HCT116 (cell line): ENCODE data around the gene BRINP2. TPM values are rescaled to one million over a fixed set of nuclear protein-coding genes. Genes with fewer than 3 reads are reported as not detected.

ENCODE experiments used
- ATAC-seq: fragments of 200-7000 bp; cut with Tn5 transposase; 2 replicates; pipeline ENCODE4 v1.9.1; 2020; ENCODE audit warnings: mild to moderate bottlenecking, moderate library complexity
- BruUV-seq: library from RNA; stranded (reverse); fragments of 400-500 nt; replicated peaks from 2 replicates; lab custom pipeline; 2021; lab: Mats Ljungman, UMichigan
- CTCF ChIA-PET: fragments of 300-600 bp; sonication (Branson Sonifier 250); formaldehyde crosslinking; loops from one replicate; lab custom pipeline; 2021; ENCODE audit warnings: antibody characterized with exemption; lab: Charles Lee
- POLR2A ChIA-PET: fragments of 300-600, 350-600 bp; sonication (Branson Sonifier 250); formaldehyde crosslinking; loops from one replicate; lab custom pipeline; 2021; ENCODE audit warnings: antibody characterized with exemption; lab: Charles Lee
- RAD21 ChIA-PET, 2 experiments: fragments of 300-600 bp; sonication (Branson Sonifier 250); formaldehyde crosslinking; loops; one replicate each; lab custom pipeline; 2023; ENCODE audit warnings: low total read pairs in 2 of 2; ENCODE audit not compliant: uncharacterized antibody in 2 of 2, unreplicated experiment in 2 of 2, low non-redundant PET in 1 of 2; lab: Charles Lee
- DNase-seq: peaks from one replicate; pipeline ENCODE4 v3.0.0-alpha.2; 2010; ENCODE audit warnings: low read depth, low spot score
- H2AFZ ChIP-seq: fragments of 200-600 bp; shearing (Covaris generic), sonication (generic); 2 replicates; pipeline ENCODE4 v1.6.1; 2017; ENCODE audit warnings: low read depth, mixed run types, mixed read lengths, antibody characterized with exemption, low read length; ENCODE audit not compliant: poor library complexity, severe bottlenecking
- H3K27ac ChIP-seq: 2 replicates; pipeline ENCODE4 v1.5.1; 2012; ENCODE audit warnings: low read depth, low read length
- H3K27me3 ChIP-seq: fragments of 200-600 bp; sonication (generic); 2 replicates; pipeline ENCODE4 v1.6.1; 2016; ENCODE audit warnings: mixed run types, low read length, mixed read lengths; ENCODE audit not compliant: insufficient read depth
- H3K36me3 ChIP-seq, 2 experiments: fragments of 200-500 bp in 1 of 2; fragments of 200-600 bp in 1 of 2; sonication (Bioruptor generic) in 1 of 2; sonication (generic) in 1 of 2; 2 replicates each; pipeline versions ENCODE4 v1.5.1 to v1.6.1; 2014 to 2016; ENCODE audit warnings: low read length in 2 of 2, inconsistent platforms in 1 of 2, mixed read lengths in 1 of 2, mixed run types in 1 of 2; ENCODE audit not compliant: insufficient read depth in 2 of 2, control insufficient read depth in 1 of 2
- H3K4me1 ChIP-seq, 2 experiments: fragments of 200-600 bp in 1 of 2; sonication (generic) in 1 of 2; 2 replicates each; pipeline versions ENCODE4 v1.5.1 to v1.6.1; 2012 to 2017; ENCODE audit warnings: low read length in 2 of 2, inconsistent platforms in 1 of 2, mild to moderate bottlenecking in 1 of 2, mixed read lengths in 1 of 2, mixed run types in 1 of 2, moderate library complexity in 1 of 2; ENCODE audit not compliant: insufficient read depth in 2 of 2, control insufficient read depth in 1 of 2
- H3K4me2 ChIP-seq: fragments of 200-600 bp; sonication (generic); 2 replicates; pipeline ENCODE4 v1.6.1; 2017; ENCODE audit warnings: mixed run types, low read length, mixed read lengths
- H3K4me3 ChIP-seq, 2 experiments: fragments of 200-600 bp in 1 of 2; sonication (generic) in 1 of 2; replicated peaks in 1 of 2; 2 replicates each; pipeline ENCODE4 v1.5.1; 2011 to 2016; ENCODE audit warnings: low read length in 2 of 2, control low read depth in 1 of 2, low read depth in 1 of 2, mild to moderate bottlenecking in 1 of 2, mixed read lengths in 1 of 2, mixed run types in 1 of 2
- H3K79me2 ChIP-seq: fragments of 200-600 bp; sonication (generic); 2 replicates; pipeline ENCODE4 v1.6.1; 2017; ENCODE audit warnings: mild to moderate bottlenecking, mixed run types, low read length, moderate library complexity, mixed read lengths; ENCODE audit not compliant: insufficient read depth
- H3K9ac ChIP-seq: fragments of 200-600 bp; sonication (generic); 2 replicates; pipeline ENCODE4 v1.6.1; 2016; ENCODE audit warnings: low read length, mixed read lengths
- H3K9me2 ChIP-seq: fragments of 200-600 bp; sonication (generic), shearing (Covaris generic); 2 replicates; pipeline ENCODE4 v1.6.1; 2017; ENCODE audit warnings: mixed run types, mild to moderate bottlenecking, moderate library complexity; ENCODE audit not compliant: insufficient read depth
- H3K9me3 ChIP-seq, 2 experiments: fragments of 200-500 bp in 1 of 2; fragments of 200-600 bp in 1 of 2; sonication (Bioruptor generic) in 1 of 2; sonication (generic) in 1 of 2; 2 replicates each; pipeline ENCODE4 v1.6.1; 2014 to 2017; ENCODE audit warnings: low read length in 2 of 2, mixed read lengths in 2 of 2, inconsistent platforms in 1 of 2, low read depth in 1 of 2, mild to moderate bottlenecking in 1 of 2, mixed run types in 1 of 2, moderate library complexity in 1 of 2; ENCODE audit not compliant: control insufficient read depth in 1 of 2, insufficient read depth in 1 of 2
- H4K20me1 ChIP-seq: fragments of 200-600 bp; sonication (generic), shearing (Covaris generic); 2 replicates; pipeline ENCODE4 v1.6.1; 2017; ENCODE audit warnings: mixed run types, mild to moderate bottlenecking, moderate library complexity; ENCODE audit not compliant: insufficient read depth
- EZH2phosphoT487 ChIP-seq: fragments of 200-600 bp; IDR thresholded peaks from 2 replicates; pipeline ENCODE4 v1.6.1; 2018; ENCODE audit warnings: antibody characterized with exemption, borderline replicate concordance
- FOSL1 ChIP-seq: IDR thresholded peaks from 2 replicates; pipeline ENCODE4 v1.6.1; 2012; ENCODE audit warnings: low read depth
- JUND ChIP-seq: IDR thresholded peaks from 2 replicates; pipeline ENCODE4 v1.6.1; 2012
- POLR2A ChIP-seq: IDR thresholded peaks from 2 replicates; pipeline ENCODE4 v1.7.0; 2011; ENCODE audit warnings: borderline replicate concordance; ENCODE audit not compliant: insufficient read depth, insufficient read length; ENCODE audit errors: extremely low read depth
- POLR2AphosphoS5 ChIP-seq: IDR thresholded peaks from 2 replicates; pipeline ENCODE4 v1.6.1; 2011; ENCODE audit warnings: mild to moderate bottlenecking, low read depth, low read length, moderate library complexity
- SRF ChIP-seq: IDR thresholded peaks from 2 replicates; pipeline ENCODE4 v1.6.1; 2012; ENCODE audit warnings: low read depth
- TCF7L2 ChIP-seq: IDR thresholded peaks from 2 replicates; pipeline ENCODE4 v1.7.0; 2011; ENCODE audit warnings: borderline replicate concordance, inconsistent platforms; ENCODE audit not compliant: insufficient read depth, insufficient read length; ENCODE audit errors: extremely low read depth
- YY1 ChIP-seq: IDR thresholded peaks from 2 replicates; pipeline ENCODE4 v1.6.1; 2011; ENCODE audit warnings: low read length, low read depth, moderate library complexity, mild to moderate bottlenecking; ENCODE audit not compliant: insufficient replicate concordance; ENCODE audit errors: extremely low read depth
- ZFX ChIP-seq: fragments of 450-650 bp; IDR thresholded peaks from 2 replicates; pipeline ENCODE4 v1.6.1; 2017
- ZNF274 ChIP-seq: fragments of 200-500 bp; sonication (Bioruptor generic); IDR thresholded peaks from 2 replicates; pipeline ENCODE4 v1.6.1; 2014; ENCODE audit warnings: mild to moderate bottlenecking, low read depth, low read length, inconsistent platforms
- intact Hi-C: fragments of 100-400 bp; cut with micrococcal nuclease; formaldehyde crosslinking; loops from 2 replicates; pipeline ENCODE4 v1.10.0; 2022
- total RNA-seq: library from RNA; stranded (reverse); gene quantifications from one replicate; pipeline ENCODE4 v1.2.1, GENCODE V29; 2021; ENCODE audit not compliant: unreplicated experiment
- TF ChIP-seq, protein P1 (sequence below), 3 experiments: fragments of 200-600 bp in 1 of 3; sonication (generic) in 1 of 3; IDR thresholded peaks in 2 of 3; conservative IDR thresholded peaks in 1 of 3; 2 replicates each; pipeline ENCODE4 v1.5.1; 2012 to 2017; ENCODE audit warnings: low read depth in 2 of 3, low read length in 2 of 3, antibody characterized with exemption in 1 of 3, borderline replicate concordance in 1 of 3, control low read depth in 1 of 3, mild to moderate bottlenecking in 1 of 3, mixed read lengths in 1 of 3, mixed run types in 1 of 3, moderate library complexity in 1 of 3; ENCODE audit not compliant: insufficient read depth in 1 of 3

BRINP2 gene
- total RNA-seq, 1 experiment from 2014 or later, result not detected

DNA sequence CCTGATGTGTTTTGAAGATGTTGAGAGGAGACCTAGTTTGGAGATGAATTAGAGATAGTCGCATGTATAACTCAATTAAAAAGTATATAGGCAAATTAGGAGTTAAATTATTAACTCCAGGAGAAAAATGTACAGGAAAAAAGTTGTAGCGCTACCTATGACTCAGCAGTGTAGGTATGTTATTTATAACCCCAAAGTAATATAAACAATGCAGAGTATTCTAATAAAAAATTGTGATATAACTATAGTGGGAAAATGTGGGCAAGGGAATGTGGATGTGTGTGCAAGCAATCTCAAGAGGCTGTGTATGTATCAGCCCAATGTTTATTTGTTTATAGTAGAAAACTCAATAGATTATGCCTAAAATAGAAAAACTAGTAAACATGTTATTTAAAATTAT is 144.5 kb downstream of the BRINP2 start:
- BruUV-seq, result no TSS peak
- DNase-seq, result no peak
- 0 out of 2 replicates have a peak, but pooled peaks cover 6% of the 10 kb centered on the region for H3K27me3 ChIP-seq
- H3K4me1 ChIP-seq, result 0 out of 4 replicates have a peak, but pooled peaks cover 0 to 3% of the 10 kb centered on the region in 2 experiments
- no peaks in the 10 kb centered on the region for H3K9me2 ChIP-seq
- no peak for TF ChIP-seq POLR2AphosphoS5
- no peak for TF ChIP-seq TCF7L2
- no peak for TF ChIP-seq FOSL1
- no peak for TF ChIP-seq EZH2phosphoT487
- TF ChIP-seq, protein P1, sequence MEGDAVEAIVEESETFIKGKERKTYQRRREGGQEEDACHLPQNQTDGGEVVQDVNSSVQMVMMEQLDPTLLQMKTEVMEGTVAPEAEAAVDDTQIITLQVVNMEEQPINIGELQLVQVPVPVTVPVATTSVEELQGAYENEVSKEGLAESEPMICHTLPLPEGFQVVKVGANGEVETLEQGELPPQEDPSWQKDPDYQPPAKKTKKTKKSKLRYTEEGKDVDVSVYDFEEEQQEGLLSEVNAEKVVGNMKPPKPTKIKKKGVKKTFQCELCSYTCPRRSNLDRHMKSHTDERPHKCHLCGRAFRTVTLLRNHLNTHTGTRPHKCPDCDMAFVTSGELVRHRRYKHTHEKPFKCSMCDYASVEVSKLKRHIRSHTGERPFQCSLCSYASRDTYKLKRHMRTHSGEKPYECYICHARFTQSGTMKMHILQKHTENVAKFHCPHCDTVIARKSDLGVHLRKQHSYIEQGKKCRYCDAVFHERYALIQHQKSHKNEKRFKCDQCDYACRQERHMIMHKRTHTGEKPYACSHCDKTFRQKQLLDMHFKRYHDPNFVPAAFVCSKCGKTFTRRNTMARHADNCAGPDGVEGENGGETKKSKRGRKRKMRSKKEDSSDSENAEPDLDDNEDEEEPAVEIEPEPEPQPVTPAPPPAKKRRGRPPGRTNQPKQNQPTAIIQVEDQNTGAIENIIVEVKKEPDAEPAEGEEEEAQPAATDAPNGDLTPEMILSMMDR (IDR thresholded peaks at IDR 0.05 in 2 of 3, conservative IDR thresholded peaks at IDR 0.05 in 1 of 3; ENCODE audit: borderline replicate concordance in 1 of 3, insufficient read depth in 1 of 3, low read depth in 2 of 3, low read length in 2 of 3), result no peak
- no peak for TF ChIP-seq YY1
- no peak for TF ChIP-seq JUND
- no peak for TF ChIP-seq POLR2A
- no peak for TF ChIP-seq SRF
- no peak for TF ChIP-seq ZFX
- no peak for TF ChIP-seq ZNF274
- no peak overlapping the region for H3K9ac ChIP-seq
- no peak overlapping the region for H2AFZ ChIP-seq
- no peaks in the 10 kb centered on the region for H3K36me3 ChIP-seq
- H3K4me3 ChIP-seq, result no peak overlapping the region
- H3K27ac ChIP-seq, result no peak overlapping the region
- H3K4me2 ChIP-seq, result no peak overlapping the region
- no peaks in the 10 kb centered on the region for H4K20me1 ChIP-seq
- RAD21 ChIA-PET, result no interaction called here
- POLR2A ChIA-PET, result no interaction called here
- H3K79me2 ChIP-seq, result no peaks in the 10 kb centered on the region
- ATAC-seq, result no peak
- H3K9me3 ChIP-seq, result no peaks in the 10 kb centered on the region
- intact Hi-C loops, result no loop called here
- CTCF ChIA-PET, result no interaction called here
